D721Med (cell line): ENCODE measurements around the gene FREM1.

Source experiments
- DNase-seq: peaks from one replicate; pipeline ENCODE4 v3.0.0; 2011; ENCODE audit warnings: low spot score; ENCODE audit not compliant: insufficient read length
- FAIRE-seq: peaks from 2 replicates; lab custom pipeline; 2011; peaks lifted over from hg19 to GRCh38; lab: Jason Lieb, UNC
- CTCF ChIP-seq: IDR thresholded peaks from 2 replicates; pipeline ENCODE4 v1.5.1; 2012; ENCODE audit warnings: mild to moderate bottlenecking, control low read depth; ENCODE audit not compliant: insufficient read depth; ENCODE audit errors: missing control alignments

Gene FREM1

GRCh38 chr9:14889451-14889850, 20.8 kb downstream of the FREM1 start:
- no peak for FAIRE-seq
- DNase-seq, result no peak
- no peak for TF ChIP-seq CTCF

- peak; percentile 15 for TF ChIP-seq CTCF
- no peak for DNase-seq
- no peak for FAIRE-seq
These were observed 21.4 kb downstream of the FREM1 start for GRCh38 chr9:14888875-14889274.

- DNase-seq, result no peak
- no peak for FAIRE-seq
- TF ChIP-seq CTCF, result no peak
These were observed 22.0 kb downstream of the FREM1 start for GRCh38 chr9:14888272-14888671.

GRCh38 chr9:14887149-14887548, 23.1 kb downstream of the FREM1 start:
- TF ChIP-seq CTCF, result no peak
- no peak for FAIRE-seq
- DNase-seq, result no peak

- no peak for TF ChIP-seq CTCF
- FAIRE-seq, result no peak
- DNase-seq, result no peak
These were observed 26.8 kb downstream of the FREM1 start for GRCh38 chr9:14883310-14883944.

GRCh38 chr9:14882090-14882489, 28.1 kb downstream of the FREM1 start:
- no peak for DNase-seq
- FAIRE-seq, result no peak
- TF ChIP-seq CTCF, result no peak

GRCh38 chr9:14881006-14881405, 29.2 kb downstream of the FREM1 start:
- TF ChIP-seq CTCF, result no peak
- FAIRE-seq (no peak), DNase-seq (no peak)
